RPMI7951 (cell line): ENCODE data around the gene PRAME. TPM values are rescaled to one million over a fixed set of nuclear protein-coding genes. Genes with fewer than 3 reads are reported as not detected.
"Not testable (repeated sequence)": the region's sequence is repeated elsewhere in the genome, so short reads cannot be mapped to it uniquely, and the experiment has no call there.

Experiments
- DNase-seq: peaks from one replicate; pipeline ENCODE4 v3.0.0-alpha.2; 2012; ENCODE audit warnings: low read depth
- total RNA-seq: library from RNA; depleted of rRNA; stranded (reverse); fragments of >200 nt; shearing (Covaris generic); gene quantifications from 2 replicates; pipeline ENCODE4 v1.2.3, GENCODE V29; 2014; rRNA removed

The PRAME gene, protein sequence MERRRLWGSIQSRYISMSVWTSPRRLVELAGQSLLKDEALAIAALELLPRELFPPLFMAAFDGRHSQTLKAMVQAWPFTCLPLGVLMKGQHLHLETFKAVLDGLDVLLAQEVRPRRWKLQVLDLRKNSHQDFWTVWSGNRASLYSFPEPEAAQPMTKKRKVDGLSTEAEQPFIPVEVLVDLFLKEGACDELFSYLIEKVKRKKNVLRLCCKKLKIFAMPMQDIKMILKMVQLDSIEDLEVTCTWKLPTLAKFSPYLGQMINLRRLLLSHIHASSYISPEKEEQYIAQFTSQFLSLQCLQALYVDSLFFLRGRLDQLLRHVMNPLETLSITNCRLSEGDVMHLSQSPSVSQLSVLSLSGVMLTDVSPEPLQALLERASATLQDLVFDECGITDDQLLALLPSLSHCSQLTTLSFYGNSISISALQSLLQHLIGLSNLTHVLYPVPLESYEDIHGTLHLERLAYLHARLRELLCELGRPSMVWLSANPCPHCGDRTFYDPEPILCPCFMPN
- 62.6 and 73.1 TPM in 2 replicates for total RNA-seq

DNA sequence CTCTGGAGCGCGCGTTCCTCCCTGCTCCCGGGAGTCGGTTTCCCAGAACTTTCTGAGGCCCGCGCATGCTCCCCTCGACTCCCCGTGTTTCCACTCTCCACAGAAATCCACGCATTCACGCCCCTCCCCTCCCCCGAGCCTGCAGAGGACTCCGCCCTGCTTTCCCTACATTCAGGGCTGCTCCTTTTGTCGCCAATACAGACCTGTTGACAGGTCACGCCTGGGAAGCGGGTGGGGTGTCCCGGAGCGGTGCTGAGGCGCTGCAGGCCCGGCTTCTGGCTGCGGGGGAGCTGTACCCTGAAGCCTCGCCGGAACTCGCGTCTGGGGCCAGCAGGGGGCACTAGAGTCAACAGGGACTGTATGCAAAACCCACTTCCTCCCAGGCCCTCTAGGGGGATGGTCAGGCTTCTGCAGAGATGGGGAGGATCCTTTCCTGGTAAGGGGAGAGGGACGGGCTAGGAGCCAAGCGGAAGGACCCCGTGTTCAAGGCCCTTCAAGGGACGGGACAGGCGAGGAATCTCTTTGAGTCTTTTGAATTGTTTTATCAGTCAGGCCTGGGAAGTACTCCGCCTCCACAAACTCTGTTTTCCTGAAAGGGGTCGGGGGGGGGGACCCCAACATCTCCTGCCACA, at the start of gene PRAME:
TSS of gene PRAME (minus strand) at position 294 of the 632 bp plus-strand sequence. CDS start 2,433 bp downstream, outside the sequence.
- DNase-seq, result peak; percentile 82

DNA sequence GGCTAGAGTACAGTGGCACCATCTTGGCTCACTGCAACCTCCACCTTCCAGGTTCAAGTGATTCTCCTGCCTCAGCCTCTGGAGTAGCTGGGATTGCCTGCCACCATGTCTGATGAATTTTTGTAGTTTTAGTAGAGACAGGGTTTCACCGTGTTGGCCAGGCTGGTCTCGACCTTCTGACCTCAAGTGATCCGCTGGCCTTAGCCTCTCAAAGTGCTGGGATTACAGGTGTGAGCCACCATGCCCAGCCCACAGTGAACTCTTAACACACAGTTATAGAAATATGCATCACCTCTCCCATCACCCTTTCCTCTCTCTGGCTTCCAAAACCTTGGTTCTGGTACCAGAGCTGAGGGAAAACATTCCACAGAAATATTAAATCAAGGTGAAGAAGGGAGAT, 49.0 kb upstream of the PRAME start:
- DNase-seq, result not testable (repeated sequence)

DNA sequence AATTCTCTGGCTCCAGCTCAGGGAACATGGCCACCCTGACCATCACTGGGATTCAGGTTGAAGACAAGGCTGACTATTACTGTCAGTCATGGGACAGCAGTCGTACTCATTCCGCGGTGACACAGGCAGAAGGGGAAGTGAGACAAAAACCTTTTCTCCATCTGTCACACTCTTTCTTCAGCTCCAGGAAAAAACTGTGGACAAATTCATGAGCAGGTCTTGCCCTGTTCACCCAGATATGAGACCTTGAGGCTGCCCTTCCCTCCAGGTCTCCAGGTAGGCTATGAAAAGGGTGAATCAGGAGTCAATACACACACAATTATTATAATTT, 46.0 kb upstream of the PRAME start:
- no peak for DNase-seq

DNA sequence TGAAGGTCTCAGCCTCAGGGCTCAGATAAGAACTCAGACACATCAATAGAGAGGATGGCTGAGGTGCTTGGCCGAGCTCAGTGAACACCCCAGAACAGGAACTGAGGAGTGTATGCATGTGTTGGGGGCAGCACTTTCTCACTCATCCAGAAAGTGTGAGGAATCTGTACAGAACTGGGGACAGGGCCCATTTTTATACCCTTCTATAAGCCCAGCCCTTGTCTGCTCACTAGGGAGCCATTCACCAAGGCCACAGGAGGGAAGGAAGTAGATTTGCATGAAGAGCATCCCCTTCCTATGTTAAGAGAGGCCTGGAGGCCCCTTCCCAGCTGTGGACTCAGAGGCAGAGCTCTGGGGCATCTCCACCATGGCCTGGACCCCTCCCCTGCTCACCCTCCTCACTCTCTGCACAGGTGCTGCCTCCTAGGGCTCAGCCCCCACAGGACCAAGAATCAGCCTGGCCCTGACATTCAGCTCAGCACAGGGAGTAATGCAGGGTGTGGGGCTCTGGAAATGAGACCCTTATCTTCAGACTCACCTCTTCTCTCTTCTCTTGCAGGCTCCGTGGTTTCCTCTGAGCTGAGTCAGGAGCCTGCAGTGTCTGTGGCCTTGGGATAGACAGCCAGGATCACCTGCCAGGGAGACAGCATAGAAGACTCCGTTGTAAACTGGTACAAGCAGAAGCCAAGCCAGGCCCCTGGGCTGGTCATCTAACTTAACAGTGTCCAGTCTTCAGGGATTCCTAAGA, 45.4 kb upstream of the PRAME start:
- no peak for DNase-seq

DNA sequence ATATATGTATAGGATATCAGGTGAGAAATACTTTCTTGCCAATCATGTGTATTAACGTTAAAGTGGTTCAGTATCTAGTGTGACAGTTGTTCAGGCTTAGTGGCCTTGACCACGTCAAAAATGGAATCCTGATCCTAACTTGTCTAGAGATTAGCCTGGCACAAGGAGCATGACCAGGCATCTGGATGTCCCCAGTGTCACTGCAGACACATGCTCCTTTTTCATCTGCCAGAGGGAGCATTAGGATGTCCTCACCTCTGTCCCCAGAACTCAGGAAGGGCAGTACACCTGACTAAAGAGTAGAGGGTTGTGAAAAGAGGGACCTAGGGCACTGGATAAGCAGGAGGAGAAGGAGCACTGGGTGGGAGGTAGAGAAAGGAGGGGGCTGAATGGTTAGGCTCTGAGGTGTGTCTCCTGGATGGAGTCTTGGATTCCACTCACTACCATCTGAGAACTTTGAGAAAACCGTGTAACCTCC, 44.4 kb upstream of the PRAME start:
- DNase-seq, result no peak

DNA sequence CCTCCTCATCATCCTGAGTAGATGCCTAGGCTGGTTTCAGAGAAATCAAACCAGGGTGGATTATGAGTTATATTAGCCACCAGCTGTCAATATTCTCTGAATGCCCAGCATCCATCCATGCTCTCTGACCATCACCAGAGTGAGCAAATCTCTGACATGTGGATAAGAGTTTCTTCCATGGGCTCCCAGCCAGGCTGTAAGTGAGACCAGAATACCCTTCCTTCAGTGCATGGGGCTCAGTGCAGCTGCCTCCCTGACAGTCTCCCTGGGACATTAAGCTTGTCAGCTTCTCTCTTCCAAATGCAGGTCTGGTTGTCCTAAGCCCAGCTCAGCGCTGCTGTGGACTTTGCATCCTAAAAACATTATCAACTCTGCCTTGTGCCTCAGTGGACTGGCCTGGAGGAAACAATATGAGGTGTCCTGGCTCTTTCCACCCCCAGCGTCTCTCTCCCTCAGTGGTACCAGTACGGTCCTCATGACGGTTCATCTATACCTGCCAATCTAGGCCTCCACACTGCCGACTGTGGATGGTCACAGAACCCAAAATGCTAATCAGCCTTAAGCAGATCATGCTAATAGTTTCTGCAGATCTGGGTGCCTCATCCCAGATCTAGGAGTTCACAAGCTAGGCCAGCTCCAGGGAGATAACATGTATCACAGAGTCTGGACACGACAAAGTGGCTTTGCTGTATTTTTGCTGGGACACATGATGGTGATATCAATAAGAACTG, 41.6 kb upstream of the PRAME start:
- no peak for DNase-seq

DNA sequence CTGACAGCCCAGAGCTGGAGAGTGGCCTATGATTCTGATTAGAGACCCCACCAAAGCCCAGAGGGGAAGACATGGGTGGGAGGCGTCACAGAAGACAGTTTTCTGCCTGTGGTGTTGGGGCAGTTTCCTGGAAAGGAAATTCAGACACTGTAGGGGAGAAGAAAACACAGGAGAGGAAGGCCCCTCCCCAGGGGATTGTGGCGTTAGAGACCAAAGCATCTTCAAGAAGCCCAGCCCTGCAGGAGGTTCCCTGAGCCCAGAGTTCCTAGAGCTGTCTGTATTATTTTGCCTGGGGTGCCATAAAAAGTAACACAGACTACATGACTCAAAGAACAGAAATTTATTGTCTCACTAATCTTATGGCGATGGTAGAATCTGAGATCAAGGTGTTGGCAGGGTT, 40.2 kb upstream of the PRAME start:
- no peak for DNase-seq

DNA sequence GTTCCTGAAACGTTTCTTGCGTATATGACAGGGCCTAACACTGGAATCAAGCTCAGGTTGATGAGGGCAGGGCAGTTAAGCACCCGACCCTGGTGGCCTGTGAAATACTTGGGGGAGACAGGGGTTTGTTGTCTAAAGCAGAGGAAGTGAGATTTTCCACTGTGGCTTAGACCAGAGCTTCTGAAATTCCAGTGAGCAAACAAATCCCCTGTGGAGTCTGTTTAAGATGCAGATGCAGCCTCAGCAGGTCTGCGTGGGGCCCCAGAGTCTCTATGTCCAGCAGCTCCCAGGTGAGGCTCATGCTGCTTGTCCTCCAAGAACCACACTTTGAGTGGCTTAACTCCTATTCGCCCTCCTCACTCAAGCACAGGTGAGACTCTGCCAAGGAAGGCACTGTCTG, 39.1 kb upstream of the PRAME start:
- DNase-seq, result no peak

DNA sequence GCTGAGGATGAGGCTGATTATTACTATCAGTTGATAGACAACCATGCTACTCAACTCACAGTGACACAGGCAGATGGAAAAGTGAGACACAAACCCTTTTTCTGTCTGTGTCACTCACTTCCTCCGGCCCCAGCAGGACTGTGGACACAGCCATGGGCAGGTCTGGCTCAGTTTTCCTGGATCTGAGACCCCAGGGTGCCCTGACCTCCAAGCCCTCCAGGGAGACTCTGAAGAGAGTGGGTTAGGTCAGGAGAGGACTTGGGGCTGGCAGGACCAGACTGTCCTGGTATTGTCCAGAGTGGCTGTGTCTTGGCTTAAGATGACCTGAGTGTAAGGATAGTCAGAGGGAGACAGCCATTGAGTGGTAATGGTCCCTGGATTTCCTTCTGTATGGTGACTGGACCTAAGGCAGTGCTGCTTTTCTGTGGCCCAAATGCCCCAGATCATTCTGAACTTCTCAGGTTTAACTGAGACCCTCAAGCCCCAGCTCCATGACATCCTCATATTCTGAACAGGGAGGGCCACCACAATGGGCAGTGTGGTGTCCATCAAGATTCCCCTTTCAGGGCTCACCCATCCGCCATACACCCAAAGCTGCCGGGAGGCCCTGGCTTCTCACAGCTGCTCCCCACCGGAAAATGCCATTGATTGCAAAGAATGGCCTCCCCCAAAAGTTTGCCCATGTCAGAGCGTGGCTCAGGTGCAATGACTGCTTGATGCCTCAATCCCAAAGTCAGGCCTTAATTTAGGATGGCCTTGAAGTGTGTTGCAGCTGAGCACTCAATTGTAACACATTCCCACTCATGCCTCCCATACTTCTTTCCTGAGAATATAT, 36.2 kb upstream of the PRAME start:
- no peak for DNase-seq

DNA sequence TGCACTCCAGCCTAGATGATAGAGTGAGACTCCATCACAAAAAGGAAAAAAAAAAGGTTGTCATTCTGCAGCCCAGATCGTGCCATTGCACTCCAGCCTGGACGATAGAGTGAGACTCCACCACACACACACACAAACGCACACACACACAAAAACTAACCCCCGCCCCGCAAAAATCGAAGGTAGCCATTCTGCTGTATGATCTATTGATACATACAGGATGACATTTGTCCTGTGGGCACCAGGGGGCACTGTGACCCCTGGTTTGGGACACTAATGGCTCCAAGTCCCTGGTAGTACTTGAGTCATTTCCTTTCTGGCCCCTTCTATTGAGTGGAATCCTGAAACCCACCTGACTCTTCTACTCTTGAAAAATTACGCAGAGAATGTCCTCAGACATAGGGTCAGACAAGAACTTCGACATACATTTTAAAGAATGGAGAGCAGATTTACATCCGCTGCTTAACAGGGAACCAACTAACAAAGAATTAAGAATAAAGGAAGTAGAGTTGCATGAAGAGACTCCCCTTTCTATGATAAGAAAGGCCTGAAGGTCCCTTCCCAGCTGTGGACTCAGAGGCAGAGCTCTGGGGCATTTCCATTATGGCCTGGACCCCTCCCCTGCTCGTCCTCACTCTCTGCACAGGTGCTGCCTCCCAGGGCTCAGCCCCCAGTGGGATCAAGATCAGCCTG, 35.0 kb upstream of the PRAME start:
- peak; percentile 39 for DNase-seq

DNA sequence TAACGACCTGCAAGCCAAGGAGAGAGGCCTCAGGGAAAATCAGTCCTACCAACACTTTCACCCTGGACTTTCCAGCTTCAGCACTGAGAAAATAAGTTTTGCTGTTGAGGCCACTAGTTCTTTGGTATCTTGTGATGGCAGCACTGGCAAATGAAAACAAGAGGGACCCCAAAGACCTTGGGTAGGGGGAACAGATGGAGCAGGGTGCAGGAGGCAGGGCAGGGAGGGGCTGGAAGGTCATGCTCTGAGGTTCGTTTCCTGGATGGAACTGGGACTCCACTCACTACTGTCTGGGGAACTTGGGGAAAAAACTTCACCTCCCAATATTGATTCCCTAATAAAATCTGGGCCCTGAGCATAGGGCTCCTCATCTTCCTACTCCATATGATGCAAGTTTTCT, 34.2 kb upstream of the PRAME start:
- no peak for DNase-seq

DNA sequence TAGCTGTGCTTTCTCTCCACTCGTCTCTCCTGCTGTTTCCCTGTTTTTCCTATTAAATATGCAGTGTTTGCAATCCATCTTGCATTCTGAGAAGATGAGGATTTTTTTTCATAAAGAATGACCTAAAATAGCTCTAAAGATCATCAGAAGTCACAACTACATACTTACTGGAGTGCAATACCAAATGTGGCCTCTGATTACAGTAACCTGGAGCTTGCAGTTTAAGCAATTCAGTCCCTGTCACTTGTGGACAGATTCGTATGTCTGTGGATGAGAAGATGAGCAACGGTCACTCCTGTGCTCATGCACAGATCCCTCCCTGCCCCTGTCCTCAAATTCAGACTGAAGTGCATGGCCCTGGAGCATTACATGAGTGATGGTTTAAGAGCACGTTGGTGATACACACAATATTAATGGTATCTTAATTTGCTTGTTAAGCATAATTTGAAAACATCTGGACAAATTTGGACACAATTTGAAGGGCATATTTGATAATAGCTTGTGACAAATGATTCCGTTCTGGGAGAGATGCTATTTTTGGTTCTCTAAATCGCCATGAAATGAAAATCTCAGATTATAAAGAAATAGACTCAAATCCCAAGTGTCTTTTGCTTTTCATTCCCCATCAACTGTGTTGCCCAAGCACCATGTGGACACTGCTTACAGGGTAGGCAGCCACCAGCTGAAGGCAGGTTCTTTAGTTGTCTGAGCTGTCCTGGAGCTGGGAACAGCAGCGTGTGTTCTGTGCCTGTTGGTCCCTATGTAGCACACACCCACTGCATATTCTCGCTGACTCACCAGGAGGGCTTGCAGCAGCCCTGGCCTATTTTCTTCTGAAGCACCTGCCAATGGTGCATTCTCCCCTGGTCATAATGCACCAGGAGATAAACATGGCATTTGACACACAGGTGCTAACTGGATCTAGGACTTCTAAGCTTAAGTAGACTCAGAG, 32.6 kb upstream of the PRAME start:
- no peak for DNase-seq

DNA sequence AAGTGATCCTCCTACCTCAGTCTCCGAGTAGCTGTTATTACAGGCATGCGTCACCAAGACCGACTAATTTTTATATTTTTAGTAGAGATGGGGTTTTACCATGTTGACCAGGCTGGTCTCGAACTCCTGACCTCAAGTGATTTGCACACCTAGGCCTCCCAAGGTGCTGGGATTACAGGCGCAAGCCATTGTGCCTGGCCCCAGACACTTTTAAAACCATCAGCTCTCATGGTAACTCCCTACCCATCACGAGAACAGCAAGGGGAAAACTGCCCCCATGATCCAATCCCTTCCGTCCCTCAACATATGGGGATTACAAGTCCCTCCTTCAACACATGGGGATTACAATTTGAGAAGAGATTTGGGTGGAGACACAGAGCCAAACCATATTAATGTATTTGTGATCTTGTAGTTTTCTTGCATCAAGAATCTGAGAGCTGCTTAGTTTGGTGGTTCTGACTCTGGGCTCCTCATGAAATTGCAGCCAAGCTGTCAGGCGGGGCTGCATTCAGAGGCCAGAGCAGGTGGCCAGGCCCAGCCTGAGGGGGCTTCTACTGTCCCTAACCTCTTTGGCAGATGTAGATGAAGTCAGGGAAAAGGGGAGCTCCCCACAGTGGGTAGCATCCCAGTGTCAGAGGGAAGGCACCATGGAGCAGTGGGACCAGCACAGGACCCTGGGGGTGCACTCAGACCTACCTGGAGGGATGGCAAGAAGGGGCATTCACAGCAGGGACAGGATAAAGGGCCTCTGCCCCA, 31.2 kb upstream of the PRAME start:
- DNase-seq, result no peak

DNA sequence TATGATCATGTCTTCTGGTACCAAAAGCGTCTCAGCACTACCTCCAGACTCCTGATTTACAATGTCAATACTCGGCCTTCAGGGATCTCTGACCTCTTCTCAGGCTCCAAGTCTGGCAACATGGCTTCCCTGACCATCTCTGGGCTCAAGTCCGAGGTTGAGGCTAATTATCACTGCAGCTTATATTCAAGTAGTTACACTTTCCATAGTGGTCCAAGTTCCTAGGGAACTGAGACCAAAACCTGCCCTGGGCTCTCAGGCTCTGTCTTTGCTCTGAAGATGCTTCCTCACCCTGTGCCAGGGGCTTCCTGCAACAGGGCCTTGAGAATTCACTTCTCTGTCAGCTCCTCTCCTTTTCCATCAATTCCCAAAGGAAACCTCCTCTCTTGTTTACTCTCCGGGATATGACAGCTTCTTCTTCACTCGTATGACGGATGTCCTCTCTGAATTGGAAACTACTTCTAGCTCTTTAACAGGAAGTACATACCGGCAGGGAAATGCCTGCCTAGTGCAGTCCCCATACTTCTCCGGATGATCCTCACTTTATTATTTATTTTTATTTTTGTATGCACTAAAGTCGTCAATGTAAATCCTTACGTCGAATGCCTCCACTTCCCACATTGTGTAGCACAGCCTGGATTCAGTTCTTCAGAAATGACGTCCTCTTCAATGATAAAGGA, 29.6 kb upstream of the PRAME start:
- DNase-seq, result no peak

DNA sequence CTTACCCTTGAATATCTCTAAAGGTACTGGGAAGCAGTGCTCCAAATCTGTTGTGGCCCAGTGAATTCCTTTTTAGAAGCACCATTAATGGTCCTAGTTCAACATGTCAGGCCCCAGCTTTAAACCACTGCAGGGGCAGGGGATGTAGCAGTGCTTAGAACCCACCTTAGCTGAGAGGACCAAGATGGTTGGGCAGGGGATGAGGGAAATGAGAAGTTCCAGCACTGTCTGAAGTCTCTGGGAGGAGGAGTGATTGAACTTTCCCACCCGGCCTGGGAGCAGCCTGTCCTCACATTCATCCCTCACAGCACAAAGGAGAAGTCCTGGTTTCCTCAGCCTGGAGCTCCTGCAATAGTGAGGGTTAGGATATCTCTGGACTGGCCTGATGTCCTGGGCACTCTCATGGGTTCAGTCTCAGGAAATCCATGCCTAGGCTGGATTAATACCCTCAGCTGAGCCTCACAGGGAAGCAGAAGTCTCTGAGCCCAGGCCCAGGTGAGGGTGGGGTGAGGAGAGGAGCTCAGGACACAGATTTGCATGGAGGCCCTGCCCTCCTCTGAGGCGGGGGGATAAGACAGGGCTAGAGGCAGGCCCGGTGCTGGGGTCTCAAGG, 28.6 kb upstream of the PRAME start:
- no peak for DNase-seq

DNA sequence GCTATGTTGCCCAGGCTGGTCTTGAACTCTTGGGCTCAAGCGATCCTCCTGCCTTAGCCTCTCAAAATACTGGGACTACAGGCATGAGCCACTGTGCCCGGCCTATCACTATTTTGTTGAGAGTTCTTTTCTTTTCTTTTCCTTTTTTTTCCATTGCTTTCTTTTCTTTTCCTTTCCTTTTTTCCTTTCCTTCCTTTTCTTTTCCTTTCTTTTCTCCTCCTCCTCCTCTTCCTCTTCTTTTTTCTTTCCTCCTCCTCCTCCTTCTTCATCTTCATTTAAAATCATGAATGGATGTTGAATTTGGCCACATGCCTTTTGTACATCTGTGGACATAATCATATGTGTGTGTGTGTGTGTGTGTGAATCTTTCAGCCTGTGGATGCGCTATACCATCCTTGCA, 25.7 kb upstream of the PRAME start:
- no peak for DNase-seq

DNA sequence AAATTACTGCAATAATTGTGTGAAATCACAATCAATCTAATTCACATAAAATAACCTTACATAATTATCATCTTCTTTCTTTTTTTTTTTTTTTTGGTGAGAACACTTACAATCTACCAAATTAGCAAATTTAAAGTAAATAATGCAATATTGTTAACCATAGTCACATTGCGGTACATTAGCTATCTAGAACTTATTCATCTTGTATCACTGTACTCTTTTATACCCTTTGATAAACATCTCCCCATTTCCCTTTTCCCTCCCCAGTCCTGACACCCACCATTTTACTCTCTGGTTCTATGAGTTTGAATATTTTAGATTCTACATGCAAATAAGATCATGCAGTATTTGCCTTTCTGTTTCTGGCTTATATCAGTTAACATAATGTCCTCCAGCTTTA, 24.0 kb upstream of the PRAME start:
- DNase-seq, result no peak
